ENCODE measurements around the gene PFDN4. TPM values are rescaled to one million over a fixed set of nuclear protein-coding genes. Genes with fewer than 3 reads are reported as not detected.
A peak's percentile ranks its signal among the peaks of the same experiment; 100 is the strongest.

PFDN4 gene
- total RNA-seq, 1 experiment from 2014 or later, result 37.0 TPM

GRCh38 chr20:54167909-54168872 lies 39.7 kb upstream of the PFDN4 start:
- intact Hi-C loops (cut with micrococcal nuclease), result loop anchor here (5.0 kb wide), 1 partner anchor 46 kb away; no protein-coding TSS in a partner anchor
- H3K4me3 Mint-ChIP-seq (ENCODE audit: unreplicated experiment), result peak overlapping the region; percentile 28
- ChIA-PET POLR2A (interaction anchor here (0.6 to 4.7 kb wide), 12 partner anchors 8 to 1343 kb away, joined by 3 to 22 read pairs (median 3); no protein-coding TSS in a partner anchor), CTCF (interaction anchor here (0.5 to 4.3 kb wide), 7 partner anchors 13 to 556 kb away, joined by 3 to 35 read pairs (median 4); no protein-coding TSS in a partner anchor)
- H3K4me1 Mint-ChIP-seq (ENCODE audit: insufficient read depth, unreplicated experiment), result peaks cover 18% of the 10 kb centered on the region
- no peaks in the 10 kb centered on the region for H3K36me3 Mint-ChIP-seq (ENCODE audit: insufficient read depth, unreplicated experiment)
- no TSS peak for BruUV-seq (replicated peaks)
- peak; percentile 86 for DNase-seq (ENCODE audit: unreplicated experiment)
- TF ChIP-seq CTCF (IDR thresholded peaks at IDR 0.05; ENCODE audit: unreplicated experiment), result no peak
- H3K27ac Mint-ChIP-seq (ENCODE audit: low read depth, unreplicated experiment), result peak overlapping the region; percentile 50
- no peaks in the 10 kb centered on the region for H3K27me3 Mint-ChIP-seq (ENCODE audit: insufficient read depth, unreplicated experiment)
- no peaks in the 10 kb centered on the region for H3K9me3 Mint-ChIP-seq (ENCODE audit: unreplicated experiment)

DNA sequence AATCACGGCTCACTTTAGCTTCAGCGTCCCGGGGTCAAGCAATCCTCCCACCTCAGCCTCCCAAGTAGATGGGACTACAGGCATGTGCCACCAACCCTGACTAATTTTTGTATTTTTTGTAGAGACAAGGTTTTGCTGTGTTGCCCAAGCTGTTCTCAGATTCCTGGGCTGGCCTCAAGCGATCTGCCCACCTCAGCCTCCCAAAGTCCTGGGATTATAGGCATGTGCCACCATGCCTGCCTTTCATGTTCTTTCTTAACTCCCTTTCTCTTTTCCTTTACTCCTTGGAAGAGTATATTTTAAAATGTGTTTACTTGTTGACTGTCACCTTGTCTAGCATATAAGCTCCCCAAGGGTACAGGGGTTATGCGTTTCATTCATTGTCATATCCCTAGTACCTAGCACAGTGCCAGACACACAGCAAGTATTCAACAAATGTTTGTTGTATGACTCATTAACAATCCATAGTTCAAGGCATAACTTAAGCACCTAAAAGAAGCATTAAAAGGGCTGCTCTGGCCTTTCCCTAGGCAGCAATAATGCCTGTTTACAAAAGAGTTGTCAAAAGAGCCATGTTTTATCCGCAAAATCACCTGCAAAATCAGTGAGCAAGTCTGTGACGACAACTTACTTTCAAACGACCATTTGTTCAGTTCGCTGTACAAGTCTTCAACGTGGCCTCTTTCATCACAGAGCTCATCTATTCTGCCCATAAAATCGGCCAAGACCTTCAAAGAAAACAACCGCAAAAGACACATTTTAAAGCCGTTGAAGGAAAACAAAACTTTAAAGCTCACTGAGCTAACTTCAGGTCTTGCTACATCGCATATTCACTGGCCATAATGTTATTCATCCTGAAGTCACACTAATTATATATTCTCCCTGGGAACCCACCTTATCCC lies 38.7 kb upstream of the PFDN4 start:
- intact Hi-C loops (cut with micrococcal nuclease), result loop anchor here (5.0 kb wide), 1 partner anchor 47 kb away; no protein-coding TSS in a partner anchor

GRCh38 chr20:54170026-54170471 lies 37.8 kb upstream of the PFDN4 start:
- Mint-ChIP-seq H3K27me3 (ENCODE audit: insufficient read depth, unreplicated experiment) (no peaks in the 10 kb centered on the region), H3K4me1 (ENCODE audit: insufficient read depth, unreplicated experiment) (peaks cover 26% of the 10 kb centered on the region), H3K4me3 (ENCODE audit: unreplicated experiment) (no peak overlapping the region), H3K27ac (ENCODE audit: low read depth, unreplicated experiment) (no peak overlapping the region), H3K9me3 (ENCODE audit: unreplicated experiment) (no peaks in the 10 kb centered on the region), H3K36me3 (ENCODE audit: insufficient read depth, unreplicated experiment) (no peaks in the 10 kb centered on the region)
- no TSS peak for BruUV-seq (replicated peaks)
- POLR2A ChIA-PET, result interaction anchor here (0.9 to 4.7 kb wide), 5 partner anchors 9 to 85 kb away, joined by 3 to 22 read pairs (median 3); no protein-coding TSS in a partner anchor
- intact Hi-C loops (cut with micrococcal nuclease), result no loop called here
- CTCF ChIA-PET, result interaction anchor here (0.5 to 4.3 kb wide), 14 partner anchors 15 to 1224 kb away, joined by 3 to 35 read pairs (median 4); partner anchors contain the start of gene PFDN4
- TF ChIP-seq CTCF (IDR thresholded peaks at IDR 0.05; ENCODE audit: unreplicated experiment), result no peak
- no peak for DNase-seq (ENCODE audit: unreplicated experiment)

More for the DNA sequence above, 38.7 kb upstream of the PFDN4 start:
- DNase-seq (ENCODE audit: unreplicated experiment), result no peak
- Mint-ChIP-seq H3K4me1 (ENCODE audit: insufficient read depth, unreplicated experiment) (peaks cover 19% of the 10 kb centered on the region), H3K27ac (ENCODE audit: low read depth, unreplicated experiment) (peak overlapping the region; percentile 49), H3K36me3 (ENCODE audit: insufficient read depth, unreplicated experiment) (no peaks in the 10 kb centered on the region), H3K9me3 (ENCODE audit: unreplicated experiment) (no peaks in the 10 kb centered on the region), H3K4me3 (ENCODE audit: unreplicated experiment) (no peak overlapping the region), H3K27me3 (ENCODE audit: insufficient read depth, unreplicated experiment) (no peaks in the 10 kb centered on the region)
- ChIA-PET CTCF (interaction anchor here (0.5 to 4.3 kb wide), 12 partner anchors 14 to 1223 kb away, joined by 3 to 35 read pairs (median 4); no protein-coding TSS in a partner anchor), POLR2A (interaction anchor here (0.9 to 4.7 kb wide), 6 partner anchors 10 to 86 kb away, joined by 3 to 22 read pairs (median 3); no protein-coding TSS in a partner anchor)
- no peak for TF ChIP-seq CTCF (IDR thresholded peaks at IDR 0.05; ENCODE audit: unreplicated experiment)
- BruUV-seq (replicated peaks), result no TSS peak
